BJ (cell line): Measurements from ENCODE around the gene LCAT. TPM values are rescaled to one million over a fixed set of nuclear protein-coding genes. Genes with fewer than 3 reads are reported as not detected.

Source experiments
- CTCF ChIA-PET: fragments of 350-600 bp; formaldehyde crosslinking; extraction: SDS; loops from one replicate; lab custom pipeline; 2021; ENCODE audit warnings: antibody characterized with exemption, inconsistent platforms; lab: Yijun Ruan, JAX
- POLR2A ChIA-PET: fragments of 300-600 bp; sonication (Branson Sonifier 250); formaldehyde crosslinking; extraction: SDS; loops from one replicate; lab custom pipeline; 2021; ENCODE audit warnings: antibody characterized with exemption; lab: Charles Lee
- DNase-seq: peaks from one replicate; pipeline ENCODE4 v3.0.0-alpha.2; 2011; ENCODE audit warnings: low read depth
- H3K27me3 ChIP-seq: 2 replicates; pipeline ENCODE4 v1.6.0; 2011; ENCODE audit warnings: low read length; ENCODE audit not compliant: control insufficient read depth, insufficient read depth
- H3K36me3 ChIP-seq: 2 replicates; pipeline ENCODE4 v1.5.1; 2011; ENCODE audit warnings: low read length; ENCODE audit not compliant: control insufficient read depth, insufficient read depth
- H3K4me3 ChIP-seq: 2 replicates; pipeline ENCODE4 v1.5.1; 2011; ENCODE audit warnings: low read depth, mild to moderate bottlenecking, control low read depth, low read length
- CTCF ChIP-seq: IDR thresholded peaks from 2 replicates; pipeline ENCODE4 v1.5.1; 2011; ENCODE audit warnings: low read depth, mild to moderate bottlenecking, control low read depth, inconsistent platforms, low read length, moderate library complexity; ENCODE audit not compliant: insufficient read depth
- polyA minus RNA-seq: library from RNA; depleted of rRNA, polyadenylated mRNA; stranded (reverse); fragments of >200 nt; gene quantifications from 2 replicates; pipeline ENCODE4 v1.2.3, GENCODE V29; 2011; rRNA and poly(A)+ RNA removed
- polyA plus RNA-seq: library from polyadenylated mRNA; depleted of rRNA; stranded (reverse); fragments of >200 nt; gene quantifications from 2 replicates; pipeline ENCODE4 v1.2.3, GENCODE V29; 2011; rRNA removed

LCAT gene, protein sequence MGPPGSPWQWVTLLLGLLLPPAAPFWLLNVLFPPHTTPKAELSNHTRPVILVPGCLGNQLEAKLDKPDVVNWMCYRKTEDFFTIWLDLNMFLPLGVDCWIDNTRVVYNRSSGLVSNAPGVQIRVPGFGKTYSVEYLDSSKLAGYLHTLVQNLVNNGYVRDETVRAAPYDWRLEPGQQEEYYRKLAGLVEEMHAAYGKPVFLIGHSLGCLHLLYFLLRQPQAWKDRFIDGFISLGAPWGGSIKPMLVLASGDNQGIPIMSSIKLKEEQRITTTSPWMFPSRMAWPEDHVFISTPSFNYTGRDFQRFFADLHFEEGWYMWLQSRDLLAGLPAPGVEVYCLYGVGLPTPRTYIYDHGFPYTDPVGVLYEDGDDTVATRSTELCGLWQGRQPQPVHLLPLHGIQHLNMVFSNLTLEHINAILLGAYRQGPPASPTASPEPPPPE
- 7.9 and 13.6 TPM in 2 replicates for polyA plus RNA-seq
- polyA minus RNA-seq, result 6.3 and 9.7 TPM in 2 replicates

DNA sequence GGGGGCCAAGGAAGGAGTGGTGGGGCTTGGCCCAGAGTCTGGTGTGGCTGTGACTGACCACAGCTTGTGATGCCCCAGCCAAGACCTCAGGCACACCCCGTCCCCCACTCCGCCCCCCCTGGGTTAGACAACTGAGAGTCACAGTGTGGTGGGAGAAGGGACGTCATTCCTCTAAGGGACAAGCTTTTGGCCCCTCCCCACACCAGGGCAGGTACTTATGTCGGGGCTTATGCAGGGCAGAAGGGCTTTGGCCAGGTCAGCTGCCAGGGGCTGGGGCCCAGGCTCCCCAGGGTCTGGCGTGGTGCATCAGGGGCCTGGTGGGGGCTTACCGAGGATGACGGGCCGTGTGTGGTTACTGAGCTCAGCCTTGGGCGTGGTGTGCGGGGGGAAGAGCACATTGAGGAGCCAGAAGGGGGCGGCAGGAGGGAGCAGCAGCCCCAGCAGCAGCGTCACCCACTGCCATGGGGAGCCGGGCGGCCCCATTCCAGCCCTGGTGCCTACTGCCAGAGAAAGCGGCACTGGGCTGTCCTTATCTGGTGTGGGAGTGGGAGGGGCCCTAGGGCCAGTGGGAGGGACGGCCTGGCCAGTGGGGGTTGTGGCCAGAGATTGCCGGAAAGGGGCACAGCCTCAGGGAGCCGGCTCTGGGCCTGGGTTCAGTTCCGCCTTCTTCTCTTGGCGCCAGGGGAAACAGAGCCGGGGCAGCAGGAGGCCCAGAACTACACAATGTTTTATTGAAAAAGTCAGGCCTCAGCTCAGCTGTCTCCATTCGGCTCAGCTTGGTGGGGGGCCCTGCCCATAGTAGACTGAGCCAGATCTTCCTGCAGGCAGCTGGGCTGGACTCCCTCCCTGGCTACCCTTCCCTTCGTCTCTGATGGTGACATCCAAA lies at the start of gene LCAT:
Gene LCAT (minus strand): TSS at position 502 of the 886 bp plus-strand sequence. CDS start 19 bp downstream, at position 483.
- Histone ChIP-seq H3K27me3 (no peaks in the 10 kb centered on the region), H3K36me3 (peaks cover 78% of the 10 kb centered on the region), H3K4me3 (no peak within 1 kb of the TSS)
- no peak for DNase-seq
- ChIA-PET CTCF (interaction anchor here (0.6 to 3.3 kb wide), 5 partner anchors 8 to 128 kb away, joined by 3 to 19 read pairs (median 8); partner anchors contain the start of gene NRN1L), POLR2A (no interaction called here)
- no peak for TF ChIP-seq CTCF

DNA sequence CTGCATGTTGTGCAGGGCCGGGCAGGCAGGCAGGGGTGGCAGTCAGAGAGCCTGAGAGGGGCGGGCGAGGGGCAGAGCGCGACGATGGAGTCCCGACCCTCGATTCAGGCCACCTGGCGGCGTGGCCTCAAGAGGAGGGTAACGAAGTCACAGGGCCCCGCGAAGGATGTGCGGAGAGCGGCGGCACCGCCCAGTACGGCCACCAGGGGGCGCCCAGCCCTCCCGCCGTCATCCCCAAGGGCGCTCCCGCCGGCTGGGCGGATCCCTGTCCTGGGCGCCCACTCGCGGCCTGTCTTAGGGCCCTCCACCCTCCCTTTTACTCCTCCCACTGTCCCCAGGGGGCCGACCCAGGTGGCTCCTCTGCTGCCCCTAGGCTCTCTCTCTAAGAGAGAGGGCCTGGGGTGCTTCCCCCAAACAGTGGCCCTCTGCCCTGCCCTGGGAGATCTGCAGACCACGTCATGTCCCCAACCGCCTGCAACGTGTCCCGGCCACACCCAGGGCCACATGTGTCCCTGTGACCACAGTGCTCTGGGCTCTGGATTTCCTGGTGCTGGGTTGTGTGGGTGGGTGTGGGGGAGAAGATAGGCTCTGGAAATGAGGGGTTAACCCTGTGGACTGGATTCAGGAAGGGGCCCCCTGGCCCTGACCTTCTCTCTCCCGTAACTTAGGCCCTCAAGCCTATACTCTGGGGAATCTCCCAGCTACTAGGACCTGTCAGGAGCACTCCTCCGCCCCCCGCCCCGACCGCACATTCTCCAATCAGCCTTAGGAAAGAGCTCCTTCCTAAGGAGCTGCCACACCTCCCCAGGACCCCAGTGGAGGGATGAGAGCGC lies 49.5 kb upstream of the LCAT start:
- POLR2A ChIA-PET, result no interaction called here
- Histone ChIP-seq H3K27me3 (no peaks in the 10 kb centered on the region), H3K36me3 (no peaks in the 10 kb centered on the region), H3K4me3 (no peak overlapping the region)
- no peak for DNase-seq
- TF ChIP-seq CTCF, result peak; percentile 90
- CTCF ChIA-PET, result interaction anchor here (0.6 to 1.4 kb wide), 15 partner anchors 9 to 1792 kb away, joined by 3 to 8 read pairs (median 4); no protein-coding TSS in a partner anchor

GRCh38 chr16:67992661-67993206 lies 48.8 kb upstream of the LCAT start:
- CTCF ChIA-PET, result interaction anchor here (0.6 to 3.3 kb wide), 8 partner anchors 10 to 1112 kb away, joined by 3 to 18 read pairs (median 4); partner anchors contain the start of gene PDP2
- no peaks in the 10 kb centered on the region for H3K27me3 ChIP-seq
- no peak for DNase-seq

GRCh38 chr16:67990018-67990386 lies 46.1 kb upstream of the LCAT start:
- no peak for TF ChIP-seq CTCF
- Histone ChIP-seq H3K4me3 (no peak overlapping the region), H3K27me3 (no peaks in the 10 kb centered on the region), H3K36me3 (no peaks in the 10 kb centered on the region)
- CTCF ChIA-PET, result interaction anchor here (1.5 to 3.3 kb wide), 2 partner anchors 24 to 241 kb away, joined by 5 to 18 read pairs; no protein-coding TSS in a partner anchor
- DNase-seq, result no peak
- POLR2A ChIA-PET, result no interaction called here

More at GRCh38 chr16:67992661-67993206, 48.8 kb upstream of the LCAT start:
- no peak for TF ChIP-seq CTCF
- POLR2A ChIA-PET, result no interaction called here
- Histone ChIP-seq H3K36me3 (no peaks in the 10 kb centered on the region), H3K4me3 (no peak overlapping the region)
